Ureter (tissue), 1 donor: ENCODE data around the gene GGT1. TPM values are rescaled to one million over a fixed set of nuclear protein-coding genes. Genes with fewer than 3 reads are reported as not detected.
A peak's percentile ranks its signal among the peaks of the same experiment; 100 is the strongest.
"Not testable (repeated sequence)": the region's sequence is repeated elsewhere in the genome, so short reads cannot be mapped to it uniquely, and the experiment has no call there.

Experiments used
- DNase-seq: peaks from one replicate; pipeline ENCODE4 v3.0.0-alpha.2; 2020; ENCODE audit warnings: low spot score
- total RNA-seq: library from RNA; stranded (reverse); gene quantifications from one replicate; pipeline ENCODE4 v1.2.4, GENCODE V29; 2023
- donor health status: DM: yes; HTN: yes; CAD: no.

GGT1 gene
- total RNA-seq, 1 donor from 2014 or later, result 8.2 TPM

- DNase-seq, result no peak
Observed at GRCh38 chr22:24584166-24584790, 18.7 kb upstream of the GGT1 start.

- no peak for DNase-seq
Observed at GRCh38 chr22:24584871-24585411, 18.1 kb upstream of the GGT1 start.

GRCh38 chr22:24585461-24585860, 17.5 kb upstream of the GGT1 start:
- DNase-seq, result no peak

DNA sequence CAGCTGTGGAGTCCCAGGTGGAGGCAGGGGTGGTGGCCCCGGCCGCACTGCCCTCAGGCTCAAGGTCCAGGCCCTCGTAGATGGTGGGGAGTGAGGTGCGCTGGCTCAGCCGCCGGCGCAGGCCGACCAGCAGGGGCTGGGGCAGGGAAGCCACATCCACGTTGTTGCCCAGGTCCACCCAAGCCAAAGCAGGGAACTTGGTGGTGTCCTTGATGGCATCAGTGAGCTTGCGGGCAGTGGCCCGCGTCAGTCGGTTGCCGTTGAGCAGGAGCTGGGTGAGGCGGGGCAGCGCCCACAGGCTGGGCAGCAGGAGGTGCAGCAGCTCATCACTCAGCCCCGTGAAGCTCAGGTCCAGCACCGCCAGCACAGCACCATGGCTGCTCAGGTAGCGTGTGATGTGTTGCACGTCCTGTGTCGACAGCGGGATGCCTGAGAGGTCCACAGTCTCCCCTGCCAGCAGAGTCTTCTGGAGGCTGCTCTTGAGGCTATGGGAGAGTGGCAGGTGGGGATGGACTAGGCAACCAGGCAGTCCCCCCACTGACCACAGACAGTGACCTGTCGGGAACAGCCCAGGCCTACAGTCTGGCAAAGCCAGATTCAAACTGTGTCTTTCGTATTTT, 17.0 kb upstream of the GGT1 start:
- DNase-seq, result no peak

DNA sequence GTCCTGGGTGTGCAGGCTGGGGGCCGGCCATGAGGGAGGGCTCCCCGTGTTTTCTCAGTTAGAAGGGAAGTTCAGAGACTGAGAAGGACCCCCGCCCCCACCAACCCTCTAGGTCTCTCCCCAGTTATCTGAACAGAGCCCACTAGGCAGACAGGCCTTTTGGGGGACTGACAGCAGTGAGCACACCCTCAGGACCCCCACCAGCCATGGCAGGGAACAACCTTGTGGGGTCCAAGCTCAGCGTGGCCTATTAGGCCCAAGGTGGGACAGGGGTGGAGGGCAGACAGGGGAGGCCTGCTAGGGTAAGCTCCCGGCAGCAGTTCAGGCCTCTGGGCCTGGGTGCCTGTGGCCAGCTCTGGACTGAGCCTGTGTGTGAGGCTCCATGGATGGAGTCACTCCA, 15.7 kb upstream of the GGT1 start:
- no peak for DNase-seq

- no peak for DNase-seq
Observed at GRCh38 chr22:24587948-24588347, 15.0 kb upstream of the GGT1 start.

DNA sequence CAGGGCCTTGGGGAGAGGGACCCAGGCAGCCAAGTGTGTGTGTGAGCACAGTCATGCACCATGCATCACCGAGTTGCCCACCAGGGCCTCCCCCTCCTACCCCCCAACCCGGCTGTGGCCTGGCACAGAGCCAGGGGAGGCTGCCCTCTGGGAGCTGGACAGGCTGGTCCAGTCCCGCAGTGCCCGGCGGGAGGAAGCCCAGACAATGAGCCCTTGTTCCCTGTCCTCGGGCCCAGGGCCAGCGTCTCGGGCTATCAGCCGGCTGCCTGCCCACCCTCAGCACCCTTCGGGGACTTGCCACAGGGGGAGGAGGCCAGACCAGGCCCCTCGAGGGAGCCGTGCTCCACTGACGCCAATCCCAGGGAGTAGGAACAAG, 14.6 kb upstream of the GGT1 start:
- DNase-seq, result no peak

GRCh38 chr22:24588757-24589481, 14.1 kb upstream of the GGT1 start:
- DNase-seq, result no peak

- no peak for DNase-seq
Observed at GRCh38 chr22:24589518-24590030, 13.4 kb upstream of the GGT1 start.

DNA sequence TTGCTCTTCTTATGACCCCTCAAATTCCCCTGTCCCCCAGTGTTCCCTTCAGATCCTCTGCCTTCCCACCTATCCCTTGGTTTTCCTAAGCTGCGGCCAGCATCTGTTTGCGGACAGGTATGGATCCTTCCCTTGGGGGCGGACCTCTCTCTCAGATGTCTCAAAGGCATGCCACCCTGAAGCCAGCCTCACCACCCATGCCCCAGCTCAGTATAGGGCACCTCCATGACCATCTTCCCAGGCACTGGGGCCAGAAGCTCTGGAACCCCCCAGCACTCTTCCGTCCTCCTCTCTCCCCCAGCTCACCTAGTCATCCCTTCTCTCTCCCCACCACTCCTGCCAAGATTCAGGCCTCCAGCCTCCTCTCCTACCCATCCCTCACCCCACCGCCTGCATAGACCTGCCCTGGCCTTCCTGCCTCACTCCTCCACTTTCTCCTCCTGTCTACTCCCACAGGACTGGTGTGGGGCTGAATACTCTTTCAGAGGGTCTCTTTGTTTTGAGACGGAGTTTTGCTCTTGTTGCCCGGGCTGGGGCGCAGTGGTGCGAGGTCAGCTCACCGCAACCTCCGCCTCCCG, 12.3 kb upstream of the GGT1 start:
- DNase-seq, result no peak

DNA sequence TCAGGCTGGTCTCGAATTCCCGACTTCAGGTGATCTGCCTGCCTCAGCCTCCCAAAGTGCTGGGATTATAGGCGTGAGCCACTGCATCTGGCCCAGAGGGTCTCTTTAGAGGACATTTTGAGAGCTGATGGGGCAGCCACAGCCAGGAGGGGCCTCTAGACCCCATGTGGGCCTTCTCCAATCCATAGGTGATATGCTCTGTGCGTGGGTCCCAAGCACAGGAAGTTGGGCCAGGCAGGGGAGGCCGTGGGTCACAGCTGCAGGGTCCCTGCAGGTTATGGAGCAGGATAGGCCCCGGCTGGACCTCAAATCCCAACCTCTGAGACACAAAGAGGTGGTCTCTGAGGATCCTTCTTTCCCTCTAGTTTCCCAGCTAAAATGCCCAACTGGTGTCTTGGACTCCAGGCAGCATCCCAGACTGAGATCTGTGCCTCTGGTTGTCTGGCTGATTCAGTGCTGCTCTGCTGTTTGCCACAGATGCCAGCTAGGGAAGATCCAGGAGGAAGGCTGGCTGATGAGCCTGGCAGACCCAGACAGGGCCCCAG, 11.6 kb upstream of the GGT1 start:
- no peak for DNase-seq

DNA sequence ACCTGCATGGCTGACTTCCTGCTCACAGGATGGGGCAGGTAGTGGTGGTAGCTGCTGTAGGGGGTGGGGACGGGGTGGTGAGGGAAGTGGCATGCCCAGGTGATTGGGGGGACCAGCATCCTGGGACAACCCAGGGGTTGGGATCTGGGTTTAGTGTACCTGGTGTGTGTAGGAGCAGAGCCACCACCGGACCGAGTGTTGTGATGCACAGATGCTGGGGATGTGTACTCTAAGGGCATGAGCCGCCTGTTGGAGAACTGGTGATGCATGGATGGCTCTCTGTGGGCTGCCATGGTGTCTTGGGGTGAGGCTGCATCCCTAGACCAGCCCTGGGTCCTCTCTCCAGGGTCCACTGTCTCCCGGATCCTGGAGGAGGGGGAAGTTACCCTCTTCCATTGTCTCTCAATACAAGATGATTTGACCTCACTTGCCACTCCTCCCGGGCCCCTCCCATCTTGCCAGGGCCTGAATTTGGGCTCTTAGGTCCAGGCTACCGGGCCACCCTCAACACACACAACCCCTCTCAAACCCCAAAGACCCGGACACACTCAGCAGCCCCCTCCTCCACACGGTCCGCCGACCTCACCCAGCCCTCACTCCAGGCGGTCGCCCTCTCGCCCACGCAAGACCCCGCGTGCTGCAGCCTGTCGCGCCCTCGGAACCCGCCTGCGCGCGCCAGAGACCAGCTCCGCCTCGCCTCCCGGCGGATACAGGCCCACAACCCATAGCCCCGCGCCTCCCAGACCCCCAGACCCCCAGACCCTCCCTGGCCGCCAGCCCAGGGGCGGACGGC, 10.7 kb upstream of the GGT1 start:
- DNase-seq, result no peak

- peak; percentile 88 for DNase-seq
Observed at GRCh38 chr22:24592851-24593558, 10.0 kb upstream of the GGT1 start, which contains the start of gene LRRC75B. Gene LRRC75B, minus strand, starts transcription at chr22:24593073. Its CDS starts 34 bp downstream, at chr22:24593039.

DNA sequence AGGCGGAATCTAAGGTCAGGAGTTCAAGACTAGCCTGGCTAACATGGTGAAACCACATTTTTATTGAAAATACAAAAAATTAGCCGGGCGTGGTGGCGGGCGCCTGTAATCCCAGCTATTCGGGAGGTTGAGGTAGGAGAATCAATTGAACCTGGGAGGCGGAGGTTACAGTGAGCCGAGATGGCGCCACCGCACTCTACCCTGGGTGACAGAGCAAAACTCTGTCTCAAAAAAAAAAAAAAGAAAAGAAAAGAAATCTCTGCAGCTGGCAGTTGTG, 9.5 kb upstream of the GGT1 start:
- not testable (repeated sequence) for DNase-seq

DNA sequence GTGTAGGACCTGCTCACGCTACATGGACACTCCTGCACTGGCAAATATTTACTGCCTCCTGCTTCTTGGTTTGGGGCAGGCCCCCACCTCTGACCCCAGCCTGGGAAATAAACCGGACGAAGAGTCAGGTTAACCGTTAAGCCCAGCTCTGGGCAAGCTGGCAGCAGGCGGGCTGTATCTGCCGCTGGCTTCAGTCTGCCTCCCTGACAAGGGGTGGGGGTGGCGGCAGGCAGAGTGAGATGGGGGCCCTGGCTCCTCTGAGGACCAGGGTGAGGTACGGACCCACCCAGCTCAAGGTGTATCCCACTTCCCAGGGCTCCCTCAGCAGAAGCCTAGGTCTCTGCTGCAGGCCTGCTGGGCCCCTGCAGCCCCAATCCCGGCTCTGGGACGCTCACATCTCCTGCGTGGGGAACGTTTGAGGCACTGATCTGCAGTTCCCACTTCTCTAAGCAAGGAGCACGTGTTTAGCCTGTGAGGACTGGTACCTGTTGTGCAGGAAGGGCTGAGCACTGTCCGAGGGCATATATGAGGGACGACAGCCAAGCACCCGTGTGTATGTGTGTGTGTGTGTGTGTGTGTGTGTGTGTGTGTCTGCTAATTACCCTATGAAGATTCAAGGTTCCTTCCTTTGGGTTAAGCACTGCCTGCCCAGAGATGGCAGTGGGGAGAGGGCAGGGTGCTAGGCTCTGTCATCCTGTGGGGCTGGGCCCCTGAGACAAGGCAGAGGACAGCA, 9.0 kb upstream of the GGT1 start:
- no peak for DNase-seq

GRCh38 chr22:24594569-24595120, 8.3 kb upstream of the GGT1 start:
- DNase-seq, result no peak

DNA sequence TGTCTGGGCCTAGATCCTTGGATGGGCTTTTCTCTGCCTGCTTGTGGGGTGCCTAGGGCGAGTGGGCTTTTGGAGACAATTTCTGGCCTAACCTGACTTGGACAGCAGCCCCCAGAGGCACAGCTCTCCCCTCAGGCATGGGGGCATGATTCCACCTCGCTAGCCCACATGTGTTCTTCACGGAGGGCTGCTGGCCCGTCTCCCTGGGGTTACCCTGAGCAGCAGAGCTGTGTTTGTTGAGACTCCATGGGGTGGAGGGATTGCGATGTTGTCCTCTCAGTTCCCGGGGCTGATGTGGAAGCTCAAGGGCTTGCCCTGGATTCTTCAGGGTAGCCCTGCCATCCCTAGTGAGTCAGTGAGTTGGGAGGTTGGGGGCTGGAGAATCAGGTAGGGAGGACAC, 7.8 kb upstream of the GGT1 start:
- DNase-seq, result no peak

DNA sequence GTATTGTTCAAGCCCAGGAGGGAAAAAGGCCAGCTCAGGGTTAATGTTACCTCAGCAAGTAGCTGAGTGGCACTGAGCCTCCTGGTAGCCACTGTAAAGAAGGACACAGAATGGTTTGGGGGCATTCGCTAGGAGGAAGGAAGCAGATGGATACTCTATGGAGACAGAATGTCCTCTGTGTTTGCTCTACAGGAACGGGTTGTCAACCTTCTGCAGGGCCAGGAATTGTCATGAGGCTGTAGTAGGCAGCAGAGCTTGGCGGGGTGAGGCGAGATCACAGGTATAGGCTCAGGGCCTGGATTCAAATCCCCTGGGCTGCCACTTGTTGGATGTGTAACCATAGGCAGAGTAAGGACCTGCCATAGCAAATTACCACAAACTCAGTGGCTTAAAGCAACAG, 7.1 kb upstream of the GGT1 start:
- no peak for DNase-seq

- DNase-seq, result not testable (repeated sequence)
Observed at GRCh38 chr22:24597076-24597475, 5.9 kb upstream of the GGT1 start.

DNA sequence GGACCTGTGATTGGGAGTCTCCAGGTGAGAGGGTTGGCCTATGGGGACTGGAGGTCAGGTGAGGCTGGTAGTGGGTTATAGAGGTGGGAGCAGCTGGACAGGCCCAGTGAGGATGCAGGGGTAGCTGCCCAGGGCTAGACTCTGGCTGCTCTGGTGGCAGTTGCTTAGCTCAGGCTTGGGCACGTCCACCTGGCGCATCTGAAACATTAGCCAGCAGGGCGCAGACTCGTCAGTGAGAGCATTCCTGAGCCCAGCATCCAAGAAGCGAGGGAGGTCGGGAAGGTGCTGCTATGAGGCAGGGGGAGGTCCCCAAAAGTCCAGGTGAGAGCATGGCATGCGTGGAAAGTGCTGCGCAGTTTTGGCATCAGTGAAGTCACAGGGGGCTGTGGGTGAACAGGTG, 3.5 kb upstream of the GGT1 start:
- DNase-seq, result no peak
